Measurements from ENCODE around the gene CFAP43.
"Not testable (repeated sequence)": the region's sequence is repeated elsewhere in the genome, so short reads cannot be mapped to it uniquely, and the experiment has no call there.

CFAP43 gene

GRCh38 chr10:104218751-104219150 is 13.4 kb downstream of the CFAP43 start:
- DNase-seq = no peak

DNA sequence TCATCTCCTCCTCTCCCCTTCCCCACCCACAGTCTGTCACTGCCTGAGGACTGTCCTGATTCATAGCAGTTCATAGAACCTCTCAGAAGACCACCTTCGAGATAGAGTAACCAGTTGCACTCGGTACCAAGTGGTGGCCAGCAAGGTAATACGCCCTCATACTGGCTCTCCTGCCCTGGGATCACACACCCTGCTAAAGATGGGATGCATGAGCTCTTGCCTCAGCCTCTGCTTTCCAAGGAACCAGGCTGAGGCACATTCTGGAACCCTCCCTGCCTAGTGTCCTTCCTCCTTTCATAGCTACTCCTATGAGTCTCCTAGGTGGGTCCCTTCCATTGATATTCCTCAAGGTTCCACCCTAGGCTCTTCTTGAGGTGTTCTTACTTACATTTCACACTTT is 15.5 kb downstream of the CFAP43 start:
- DNase-seq = no peak

- DNase-seq = peak; percentile 17 to 56
Measured at GRCh38 chr10:104209575-104210198, 22.5 kb downstream of the CFAP43 start.

- DNase-seq = no peak
Measured at GRCh38 chr10:104208730-104209129, 23.4 kb downstream of the CFAP43 start.

GRCh38 chr10:104202231-104202630 is 29.9 kb downstream of the CFAP43 start:
- DNase-seq = no peak

DNA sequence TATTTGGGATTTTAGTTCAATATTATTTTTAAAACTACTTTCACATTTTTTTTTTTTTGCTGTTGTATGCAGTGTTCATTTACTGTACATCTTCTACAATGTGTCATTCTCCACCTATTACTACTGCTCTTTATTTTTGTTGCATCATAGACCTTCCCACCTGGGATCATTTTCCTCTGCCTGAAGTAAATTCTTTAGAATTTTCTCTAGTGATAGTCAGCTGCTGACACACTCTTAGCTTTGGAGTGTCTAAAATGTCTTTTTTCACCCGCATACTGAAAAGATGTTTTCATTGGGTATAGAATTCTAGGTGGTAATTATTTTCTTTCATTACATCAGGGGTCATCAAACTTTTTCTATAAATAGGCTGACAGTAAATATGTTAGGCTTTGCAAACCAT is 30.5 kb downstream of the CFAP43 start:
- no peak for DNase-seq

DNA sequence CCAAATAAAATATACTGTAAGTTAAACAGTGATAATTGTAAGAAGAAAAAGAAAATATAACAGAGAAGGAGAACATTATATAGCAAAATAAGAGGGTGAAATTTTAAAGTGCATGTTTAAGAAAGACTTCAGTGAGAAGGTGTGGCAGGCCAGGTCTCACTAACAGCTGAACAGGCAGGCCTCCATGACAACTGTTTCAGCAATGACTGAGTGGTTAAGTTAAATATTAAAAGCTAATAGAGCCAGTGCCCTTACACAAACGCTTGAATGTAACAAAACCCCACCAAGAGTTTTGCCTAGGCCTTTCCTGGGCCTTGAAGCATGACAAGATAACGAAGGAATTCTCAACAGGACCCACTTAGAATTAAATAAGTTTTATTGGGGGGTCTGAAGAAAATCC is 32.6 kb downstream of the CFAP43 start:
- no peak for DNase-seq

GRCh38 chr10:104197364-104197763 is 34.8 kb downstream of the CFAP43 start:
- DNase-seq = no peak

DNA sequence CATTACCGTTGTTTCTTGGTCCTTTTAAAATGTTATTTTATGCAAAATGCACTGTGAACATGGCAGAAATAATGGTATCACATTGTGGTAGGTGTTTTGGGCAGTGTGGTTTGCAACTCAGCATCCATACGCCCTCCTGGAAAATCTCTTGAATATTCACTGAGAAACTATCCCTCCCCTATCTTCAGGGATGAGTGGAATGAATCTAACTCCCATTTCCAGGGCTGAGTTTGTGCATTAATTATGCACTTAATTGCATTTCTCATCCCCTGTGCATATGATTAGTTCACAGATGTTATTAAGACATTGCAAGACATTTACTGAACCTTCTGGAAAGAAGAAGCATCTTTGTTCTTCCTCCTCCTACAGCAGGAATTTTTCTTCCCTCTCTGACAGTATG is 36.5 kb downstream of the CFAP43 start:
- DNase-seq = no peak

- DNase-seq = no peak
Measured at GRCh38 chr10:104193787-104194186, 38.4 kb downstream of the CFAP43 start.

- no peak for DNase-seq
Measured at GRCh38 chr10:104190695-104191094, 41.5 kb downstream of the CFAP43 start.

DNA sequence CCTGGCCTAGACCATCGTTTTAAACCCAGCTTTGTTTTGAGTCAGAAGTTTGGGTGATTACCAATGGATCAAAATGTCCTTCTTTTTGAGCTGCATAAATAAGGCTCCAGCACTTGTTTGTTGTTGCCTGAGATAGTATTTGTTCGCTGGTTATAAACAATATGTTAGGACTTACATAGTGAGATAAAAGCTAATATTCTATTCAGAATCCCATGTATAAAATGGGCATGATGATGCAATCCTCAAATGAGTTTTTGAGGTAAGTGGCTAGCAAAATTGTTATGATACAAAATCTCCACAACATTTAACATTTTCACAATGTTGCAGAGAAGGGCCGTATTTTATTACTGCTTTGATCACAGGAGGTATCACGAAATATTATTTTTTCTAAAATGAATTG is 48.5 kb downstream of the CFAP43 start:
- DNase-seq = no peak

DNA sequence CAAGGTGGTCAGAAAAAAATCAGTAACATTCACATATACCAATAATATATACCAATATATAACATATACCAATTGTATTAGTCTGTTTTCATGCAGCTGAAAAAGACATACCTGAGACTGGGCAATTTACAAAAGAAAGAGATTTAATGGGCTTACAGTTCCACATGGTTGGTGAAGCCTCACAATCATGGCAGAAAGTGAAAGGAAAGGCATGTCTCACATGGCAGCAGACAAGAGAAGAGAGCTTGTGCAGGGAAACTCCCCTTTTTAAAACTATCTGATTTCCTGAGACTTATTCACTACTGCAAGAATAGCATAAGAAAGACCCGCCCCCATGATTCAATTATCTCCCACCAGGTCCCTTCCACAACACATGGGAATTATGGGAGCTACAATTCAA is 58.0 kb downstream of the CFAP43 start:
- not testable (repeated sequence) for DNase-seq

- DNase-seq = no peak
Measured at GRCh38 chr10:104170610-104171254, 61.4 kb downstream of the CFAP43 start.

- no peak for DNase-seq
Measured at GRCh38 chr10:104155591-104155990, 76.6 kb downstream of the CFAP43 start.

DNA sequence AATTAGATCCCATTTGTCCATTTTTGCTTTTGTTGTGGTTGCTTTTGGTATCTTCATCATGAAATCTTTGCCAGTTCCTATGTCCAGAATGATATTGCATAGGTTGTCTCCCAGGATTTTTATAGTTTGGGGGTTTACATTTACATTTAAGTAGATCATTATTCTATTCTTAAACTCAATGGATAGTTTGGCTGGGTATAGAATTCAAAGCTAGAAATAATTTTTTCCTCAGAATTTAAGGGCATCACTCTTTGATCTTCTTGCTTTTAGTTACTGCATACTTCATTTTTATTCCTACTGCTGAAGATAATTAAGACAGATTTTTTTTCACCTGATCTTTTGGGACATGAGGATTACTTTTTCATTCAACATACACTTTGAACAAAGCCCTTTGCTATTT is 80.4 kb downstream of the CFAP43 start:
- no peak for DNase-seq

- no peak for DNase-seq
Measured at GRCh38 chr10:104150139-104150538, 82.0 kb downstream of the CFAP43 start.

DNA sequence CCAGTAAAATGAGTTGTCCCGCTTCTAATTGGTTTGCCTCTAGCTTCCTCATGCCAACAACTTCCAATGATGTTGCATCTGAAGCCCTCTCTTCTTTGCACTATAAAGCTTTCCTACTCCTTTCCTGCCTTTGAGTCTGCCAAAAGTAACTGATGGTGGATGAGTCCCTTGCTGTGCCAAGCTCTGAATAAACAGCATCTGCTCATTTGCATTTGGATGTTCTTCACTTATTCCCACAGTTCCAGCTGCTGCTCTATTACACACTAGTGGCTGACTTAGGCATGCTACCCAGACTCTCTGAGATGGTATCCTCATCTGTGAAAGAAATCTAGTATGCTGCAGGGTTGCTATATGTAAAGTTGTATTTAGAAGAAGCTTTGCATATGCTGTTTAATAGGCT is 85.3 kb downstream of the CFAP43 start:
- no peak for DNase-seq

GRCh38 chr10:104144931-104145330 is 87.2 kb downstream of the CFAP43 start:
- peak; percentile 61 to 74 for DNase-seq

DNA sequence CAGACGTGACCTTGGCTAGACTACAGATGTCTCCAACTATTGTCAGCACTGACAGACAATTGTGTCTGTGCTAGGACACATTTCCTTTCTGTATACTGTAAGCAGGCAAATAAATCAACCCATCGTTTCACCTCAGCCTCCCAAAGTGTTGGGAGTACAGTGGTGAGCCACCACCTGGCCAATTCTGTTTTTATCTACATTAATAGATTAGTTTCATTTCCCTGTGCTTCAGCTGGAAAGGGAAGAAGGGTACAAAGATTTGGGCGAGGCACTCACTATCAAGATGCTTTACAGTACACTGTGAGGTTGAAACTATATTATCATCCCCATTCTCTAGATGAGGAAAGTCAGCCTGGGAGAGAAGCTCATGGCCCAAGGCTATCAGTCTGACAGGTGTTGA is 88.3 kb downstream of the CFAP43 start:
- no peak for DNase-seq

DNA sequence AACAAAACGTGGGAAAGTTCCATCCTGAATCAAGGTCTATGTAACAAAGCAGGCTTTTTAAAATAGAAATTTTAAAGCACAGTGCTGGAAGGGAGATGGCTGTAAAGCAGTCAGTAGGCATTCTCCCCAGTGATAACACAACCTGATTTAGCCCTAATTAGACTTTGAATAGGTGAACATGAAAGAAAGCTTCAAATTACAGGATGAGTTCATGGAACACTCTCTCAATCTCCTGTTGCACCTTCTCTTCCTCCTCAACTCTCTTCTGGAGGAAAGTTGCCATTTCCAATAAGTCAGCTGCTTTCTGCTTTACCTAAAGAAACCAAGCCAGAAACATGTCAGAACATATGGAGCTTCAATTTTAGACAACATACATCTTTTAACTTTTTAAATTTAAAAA is 90.1 kb downstream of the CFAP43 start:
- no peak for DNase-seq

DNA sequence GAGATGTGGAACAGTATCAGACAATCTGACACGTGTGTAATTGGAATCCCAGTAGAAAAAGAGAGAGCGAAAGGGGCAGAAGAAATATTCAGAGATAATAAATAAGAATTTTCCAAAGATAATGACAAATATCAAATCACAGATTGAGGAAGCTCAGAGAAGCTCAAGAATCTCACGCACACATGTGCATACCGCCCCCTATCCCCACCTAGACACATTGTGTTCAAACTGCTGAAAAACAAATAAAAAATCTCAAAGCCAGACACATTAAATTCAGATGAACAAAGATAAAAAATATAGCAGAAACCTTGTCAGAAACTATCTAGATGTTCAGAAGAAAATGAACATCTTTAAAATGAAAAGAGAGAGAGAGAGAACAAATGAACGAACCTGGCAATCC is 92.9 kb downstream of the CFAP43 start:
- DNase-seq = peak in 1 of 2 donors; percentile 13

GRCh38 chr10:104138131-104138530 is 94.0 kb downstream of the CFAP43 start:
- DNase-seq = no peak

- DNase-seq = no peak
Measured at GRCh38 chr10:104130041-104130440, 102.1 kb downstream of the CFAP43 start.

DNA sequence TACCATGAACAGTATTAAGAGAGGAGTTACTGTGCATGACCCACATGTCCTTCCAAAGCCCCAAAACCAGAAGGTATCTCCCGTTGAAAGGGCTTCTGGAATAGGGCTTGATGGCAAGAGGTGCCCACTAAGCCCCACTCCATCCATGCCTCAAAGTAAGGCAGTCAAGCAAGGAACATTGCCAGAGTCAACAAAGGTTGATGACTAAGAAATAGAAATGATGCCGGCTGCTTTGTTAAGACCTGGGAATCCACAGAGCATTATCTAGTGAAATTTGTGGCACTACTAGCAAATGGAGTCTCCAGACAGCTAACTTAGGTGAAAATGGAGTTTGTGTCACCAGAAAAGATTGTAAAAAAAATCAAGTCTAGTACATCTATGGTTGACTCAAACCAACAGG is 104.0 kb downstream of the CFAP43 start:
- no peak for DNase-seq

Data from inflammatory macrophage treated with lipopolysaccharide for 1 hour (primary cell).